ENCODE results near the gene LRMDA. TPM values are rescaled to one million over a fixed set of nuclear protein-coding genes. Genes with fewer than 3 reads are reported as not detected.

LRMDA gene
- total and polyA plus RNA-seq, 7 donors, result 1.0 to 5.7 (median 2.5) TPM

DNA sequence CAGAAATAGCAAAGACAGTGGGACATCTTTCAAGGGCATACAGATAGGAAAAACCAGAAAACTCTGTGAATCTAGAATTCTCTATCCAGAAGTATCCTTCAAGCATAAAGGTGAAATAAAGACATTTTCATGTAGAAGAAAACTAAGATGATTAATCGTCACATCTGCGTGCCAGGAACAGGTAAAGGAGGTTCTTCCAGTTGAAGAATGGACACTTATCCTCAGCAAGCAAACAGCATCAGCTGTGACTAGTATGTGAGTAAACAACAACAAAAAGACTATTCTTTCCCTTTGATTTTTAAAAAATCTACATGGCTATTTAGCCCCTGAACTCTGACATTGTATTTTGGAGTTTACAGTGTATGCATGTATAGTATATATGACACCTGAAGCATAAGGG lies 124.9 kb downstream of the LRMDA start:
- no peaks in the 10 kb centered on the region for H3K4me1 ChIP-seq
- TF ChIP-seq, protein P1, sequence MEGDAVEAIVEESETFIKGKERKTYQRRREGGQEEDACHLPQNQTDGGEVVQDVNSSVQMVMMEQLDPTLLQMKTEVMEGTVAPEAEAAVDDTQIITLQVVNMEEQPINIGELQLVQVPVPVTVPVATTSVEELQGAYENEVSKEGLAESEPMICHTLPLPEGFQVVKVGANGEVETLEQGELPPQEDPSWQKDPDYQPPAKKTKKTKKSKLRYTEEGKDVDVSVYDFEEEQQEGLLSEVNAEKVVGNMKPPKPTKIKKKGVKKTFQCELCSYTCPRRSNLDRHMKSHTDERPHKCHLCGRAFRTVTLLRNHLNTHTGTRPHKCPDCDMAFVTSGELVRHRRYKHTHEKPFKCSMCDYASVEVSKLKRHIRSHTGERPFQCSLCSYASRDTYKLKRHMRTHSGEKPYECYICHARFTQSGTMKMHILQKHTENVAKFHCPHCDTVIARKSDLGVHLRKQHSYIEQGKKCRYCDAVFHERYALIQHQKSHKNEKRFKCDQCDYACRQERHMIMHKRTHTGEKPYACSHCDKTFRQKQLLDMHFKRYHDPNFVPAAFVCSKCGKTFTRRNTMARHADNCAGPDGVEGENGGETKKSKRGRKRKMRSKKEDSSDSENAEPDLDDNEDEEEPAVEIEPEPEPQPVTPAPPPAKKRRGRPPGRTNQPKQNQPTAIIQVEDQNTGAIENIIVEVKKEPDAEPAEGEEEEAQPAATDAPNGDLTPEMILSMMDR (IDR thresholded peaks at IDR 0.05), result no peak
- H3K27ac ChIP-seq, result no peak overlapping the region
- H3K36me3 ChIP-seq (ENCODE audit: insufficient read depth in 1 of 2, low read depth in 1 of 2), result no peaks in the 10 kb centered on the region
- no peak for DNase-seq
- peaks cover 0 to 3% (median 0%) of the 10 kb centered on the region in 3 donors for H3K27me3 ChIP-seq (ENCODE audit: insufficient read depth in 3 of 3, low read length in 2 of 3)
- intact Hi-C loops (cut with DNase I), result no loop called here
- WGBS, 3 donors, result 45 to 72% (median 45%) methylated on average over 2 of the region's 2 CpGs
- H3K9me3 ChIP-seq, result no peaks in the 10 kb centered on the region
- no peak for ATAC-seq
- H3K4me3 ChIP-seq, result no peak overlapping the region

DNA sequence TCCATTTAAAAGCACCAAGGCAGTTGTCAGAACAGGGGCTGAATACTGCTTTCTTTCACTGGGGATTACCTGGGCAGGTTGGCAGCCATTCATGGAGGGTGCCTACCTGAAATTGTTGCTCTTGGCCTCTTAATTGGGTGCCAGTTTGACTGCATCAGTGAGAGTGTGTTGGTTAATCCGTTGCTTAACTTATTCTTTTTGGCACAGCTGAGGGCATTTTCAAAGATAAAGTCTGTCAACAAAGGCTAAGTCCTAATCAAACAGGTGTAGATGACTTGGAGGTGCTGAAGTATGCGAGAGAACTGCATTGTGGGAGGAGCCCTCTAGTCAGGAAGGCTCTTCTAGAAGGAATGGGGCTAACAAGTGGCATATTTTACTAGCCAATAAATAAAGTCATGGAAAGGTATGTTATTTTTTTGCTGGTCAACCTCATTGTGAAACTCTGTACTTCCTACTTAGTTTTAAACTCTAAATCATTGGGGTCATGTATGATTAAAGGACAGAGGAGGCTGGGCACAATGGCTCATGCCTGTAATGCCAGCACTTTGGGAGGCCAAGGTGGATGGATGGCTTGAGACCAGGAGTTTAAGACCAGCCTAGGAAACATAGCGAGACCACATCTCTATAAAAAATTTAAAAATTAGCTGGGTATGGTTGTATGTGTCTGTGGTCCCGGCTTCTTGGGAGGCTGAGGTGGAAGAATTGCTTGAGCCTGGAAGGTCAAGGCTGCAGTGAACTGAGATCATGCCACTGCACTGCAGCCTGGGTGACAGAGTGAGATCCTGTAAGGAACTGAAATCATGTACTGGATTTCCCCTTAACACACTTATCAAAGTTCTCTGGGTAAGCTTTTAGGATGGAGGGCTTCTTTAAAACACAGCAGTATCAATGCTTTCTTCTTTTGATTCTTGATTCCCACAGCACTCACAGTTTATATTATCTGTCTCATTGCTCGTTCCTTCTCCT lies 134.1 kb downstream of the LRMDA start:
- TF ChIP-seq, protein P1 (IDR thresholded peaks at IDR 0.05), result no peak
- DNase-seq (no peak), ATAC-seq (no peak)
- Histone ChIP-seq H3K4me1 (no peaks in the 10 kb centered on the region), H3K27me3 (ENCODE audit: insufficient read depth in 3 of 3, low read length in 2 of 3) (peaks cover 0 to 4% (median 0%) of the 10 kb centered on the region in 3 donors), H3K27ac (no peak overlapping the region), H3K4me3 (no peak overlapping the region), H3K36me3 (ENCODE audit: insufficient read depth in 1 of 2, low read depth in 1 of 2) (no peaks in the 10 kb centered on the region), H3K9me3 (no peaks in the 10 kb centered on the region)
- 82 to 85% (median 83%) methylated on average over 5 of the region's 5 CpGs for WGBS, 3 donors
- intact Hi-C loops (cut with DNase I), result no loop called here

DNA sequence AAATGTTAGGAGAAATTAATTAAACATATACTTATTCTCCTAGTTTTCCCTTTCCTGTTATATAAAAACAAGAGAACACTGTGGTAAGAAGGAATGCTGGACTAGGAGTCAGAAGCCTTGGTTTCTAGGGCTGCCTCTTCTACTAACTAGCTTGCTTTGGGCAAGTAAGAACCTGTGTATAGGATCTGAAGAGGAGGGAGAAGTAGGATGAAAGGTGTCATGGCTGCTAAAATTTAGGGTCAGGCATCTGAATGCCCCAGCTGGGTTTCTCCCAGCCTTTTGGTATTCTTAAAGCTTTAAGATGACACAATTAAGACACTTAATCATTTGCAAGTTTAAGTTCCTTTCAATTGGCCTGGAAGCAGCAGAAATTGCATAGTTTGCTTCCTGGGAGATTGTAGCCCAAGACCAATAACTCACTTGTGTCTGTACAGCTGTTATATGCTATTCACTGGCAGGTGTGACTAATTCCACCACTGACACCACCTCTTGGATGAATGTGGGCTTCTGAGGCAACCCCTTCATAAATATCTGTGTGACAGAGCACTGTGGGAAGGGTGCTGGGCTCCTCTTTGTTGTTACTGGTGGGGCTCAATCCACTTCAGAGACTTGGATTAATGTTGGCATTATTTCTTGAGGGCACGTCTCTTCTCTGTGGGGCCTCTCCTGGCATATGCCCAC lies 137.2 kb downstream of the LRMDA start:
- no peak overlapping the region for H3K27ac ChIP-seq
- WGBS, 3 donors, result 50 to 63% (median 51%) methylated on average over 1 of the region's 1 CpG
- H3K27me3 ChIP-seq (ENCODE audit: insufficient read depth in 3 of 3, low read length in 2 of 3), result peaks cover 0 to 4% (median 0%) of the 10 kb centered on the region in 3 donors
- no peaks in the 10 kb centered on the region for H3K36me3 ChIP-seq (ENCODE audit: insufficient read depth in 1 of 2, low read depth in 1 of 2)
- DNase-seq (no peak), ATAC-seq (no peak)
- intact Hi-C loops (cut with DNase I), result no loop called here
- TF ChIP-seq, protein P1 (IDR thresholded peaks at IDR 0.05), result no peak
- H3K4me3 ChIP-seq, result no peak overlapping the region
- peaks cover 21% of the 10 kb centered on the region for H3K9me3 ChIP-seq
- H3K4me1 ChIP-seq, result no peaks in the 10 kb centered on the region

DNA sequence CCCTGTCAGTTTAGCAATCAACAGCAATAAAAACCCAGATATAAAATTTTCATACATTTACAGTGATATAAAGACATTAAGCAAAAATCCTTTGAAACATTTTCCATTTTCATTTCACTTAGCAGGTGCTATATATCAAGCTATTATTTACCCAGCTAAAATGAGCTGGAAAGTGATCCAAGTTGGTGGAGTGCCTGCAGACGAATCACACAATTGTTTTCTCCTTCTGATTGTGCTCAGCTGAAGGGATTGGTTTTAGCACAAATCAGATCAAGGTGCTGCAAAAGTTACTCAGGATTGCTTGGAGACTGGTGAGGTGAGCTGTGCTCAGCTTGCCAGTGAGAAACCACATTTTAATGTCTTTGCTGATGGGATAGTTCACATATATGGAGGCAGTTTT lies 138.1 kb downstream of the LRMDA start:
- ATAC-seq, result no peak
- 40 to 50% (median 43%) methylated on average over 1 of the region's 1 CpG for WGBS, 3 donors
- no peaks in the 10 kb centered on the region for H3K36me3 ChIP-seq (ENCODE audit: insufficient read depth in 1 of 2, low read depth in 1 of 2)
- no peak overlapping the region for H3K4me3 ChIP-seq
- H3K9me3 ChIP-seq, result peaks cover 26% of the 10 kb centered on the region
- no peaks in the 10 kb centered on the region for H3K4me1 ChIP-seq
- H3K27ac ChIP-seq, result no peak overlapping the region
- no peak for DNase-seq
- TF ChIP-seq, protein P1 (IDR thresholded peaks at IDR 0.05), result no peak
- peaks cover 0 to 4% (median 0%) of the 10 kb centered on the region in 3 donors for H3K27me3 ChIP-seq (ENCODE audit: insufficient read depth in 3 of 3, low read length in 2 of 3)
- intact Hi-C loops (cut with DNase I), result no loop called here
